M059J (cell line): ENCODE data around the gene ELF1. TPM values are rescaled to one million over a fixed set of nuclear protein-coding genes. Genes with fewer than 3 reads are reported as not detected.
"Not testable (repeated sequence)": the region's sequence is repeated elsewhere in the genome, so short reads cannot be mapped to it uniquely, and the experiment has no call there.

Source experiments
- DNase-seq: peaks from one replicate; pipeline ENCODE4 v3.0.0-alpha.2; 2012; ENCODE audit warnings: low read depth
- total RNA-seq: library from RNA; depleted of rRNA; stranded (reverse); fragments of >200 nt; shearing (Covaris generic); gene quantifications from 2 replicates; pipeline ENCODE4 v1.2.3, GENCODE V29; 2014

ELF1 gene
- total RNA-seq, 1 experiment from 2014 or later = 26.6 TPM

DNA sequence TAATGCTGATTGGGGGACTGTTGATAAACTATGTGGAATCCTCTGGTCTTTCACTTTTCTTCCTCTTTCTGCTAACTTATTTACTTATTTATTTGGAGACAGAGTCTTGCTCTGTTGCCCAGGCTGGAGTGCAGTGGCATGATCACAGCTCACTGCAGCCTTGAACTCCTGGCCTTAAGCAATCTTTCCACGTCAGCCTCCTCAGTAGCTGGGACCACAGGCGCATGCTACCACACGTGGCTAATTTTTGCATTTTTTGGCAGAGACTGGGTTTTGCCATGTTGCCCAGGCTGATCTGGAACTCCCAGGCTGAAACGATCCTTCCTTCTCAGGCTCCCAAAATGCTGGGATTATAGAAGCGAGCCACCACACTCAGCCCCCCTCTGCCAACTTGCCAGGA is 77.5 kb downstream of the ELF1 start:
- no peak for DNase-seq

DNA sequence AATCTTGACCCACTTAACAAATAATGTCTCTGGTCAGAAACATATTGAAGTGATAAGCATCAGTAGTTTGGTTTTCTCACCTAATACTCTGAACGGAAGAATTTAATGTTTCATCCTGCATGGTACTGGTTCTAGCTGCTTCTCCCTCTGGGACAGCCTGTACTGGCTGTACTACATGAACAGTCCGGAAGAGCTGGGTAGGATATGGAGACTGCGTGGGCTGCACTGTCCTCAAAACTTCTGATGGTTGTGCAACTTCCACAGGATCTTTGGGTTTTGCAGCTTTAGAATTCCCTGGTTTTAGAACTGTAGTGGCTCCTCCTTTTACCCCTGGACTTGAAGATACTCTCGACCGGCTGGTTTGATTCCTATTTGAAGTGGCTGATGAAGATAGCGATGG is 78.3 kb downstream of the ELF1 start:
- DNase-seq = no peak

DNA sequence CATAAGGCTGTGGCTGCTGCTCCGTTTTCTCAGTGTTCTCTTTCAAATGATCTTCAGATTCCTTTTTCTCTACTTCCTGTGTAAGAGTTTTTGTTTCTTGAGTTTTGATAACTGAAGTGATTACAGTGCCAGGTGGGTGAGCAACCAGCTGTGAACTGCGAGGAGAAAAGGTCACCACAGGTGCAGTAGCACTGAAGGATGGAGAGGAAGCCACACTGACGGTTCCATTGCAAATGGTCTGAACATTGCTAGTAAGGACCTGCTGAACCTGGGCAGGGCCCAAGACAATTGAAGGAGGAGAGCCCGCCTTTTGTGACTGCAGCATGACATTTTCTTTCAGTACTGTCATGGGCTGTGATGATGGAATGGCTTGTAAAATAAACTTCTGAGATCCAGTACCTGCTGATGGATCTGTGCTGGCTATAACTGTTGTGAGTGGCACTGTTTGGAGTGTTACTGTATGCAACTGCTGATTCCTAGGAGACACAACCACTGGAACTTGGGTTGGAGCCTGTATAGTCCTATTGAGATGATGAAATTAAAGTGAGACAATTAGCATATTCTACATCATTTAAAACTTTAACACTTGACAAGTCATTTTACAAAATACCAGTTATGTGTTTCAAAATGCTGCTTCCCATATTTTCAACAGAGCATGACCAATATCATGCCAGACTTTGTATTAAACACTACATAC is 85.5 kb downstream of the ELF1 start:
- DNase-seq = no peak

DNA sequence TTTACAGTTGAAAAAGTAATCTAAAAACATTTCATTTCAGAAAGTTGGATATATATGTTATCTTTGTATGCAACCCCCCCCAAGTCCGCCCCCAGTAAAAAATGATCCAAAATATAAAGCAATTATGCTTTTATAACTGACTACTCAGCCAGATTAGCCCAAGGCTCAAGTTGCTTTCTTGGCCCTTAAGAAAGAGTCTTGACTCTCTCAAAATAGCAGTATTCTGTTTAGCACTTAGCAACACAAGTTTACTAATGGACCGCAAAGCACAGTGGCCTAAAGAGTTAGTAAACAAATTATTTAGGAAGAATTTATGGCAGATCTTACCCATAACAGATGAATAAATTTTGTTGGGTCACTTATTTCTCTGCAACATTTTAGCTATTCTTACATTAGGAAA is 86.9 kb downstream of the ELF1 start:
- DNase-seq = no peak

DNA sequence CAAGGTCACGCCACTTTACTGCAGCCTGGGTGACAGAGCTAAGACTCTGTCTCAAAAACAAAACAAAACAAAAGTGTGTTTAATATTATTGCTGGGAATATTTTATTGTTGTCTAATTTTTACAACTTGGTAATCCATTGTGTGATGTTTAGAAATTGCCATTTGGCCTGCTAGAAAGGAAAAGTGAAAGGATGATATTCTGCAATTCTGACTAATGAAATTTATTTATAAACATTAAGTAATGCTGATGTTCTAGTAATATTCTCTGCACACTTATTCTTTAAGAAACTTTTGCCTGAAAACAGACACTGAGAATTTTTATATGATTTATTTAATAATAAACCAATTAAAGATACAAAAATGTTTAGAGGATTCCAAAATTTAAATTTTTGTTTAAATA is 87.4 kb downstream of the ELF1 start:
- no peak for DNase-seq

DNA sequence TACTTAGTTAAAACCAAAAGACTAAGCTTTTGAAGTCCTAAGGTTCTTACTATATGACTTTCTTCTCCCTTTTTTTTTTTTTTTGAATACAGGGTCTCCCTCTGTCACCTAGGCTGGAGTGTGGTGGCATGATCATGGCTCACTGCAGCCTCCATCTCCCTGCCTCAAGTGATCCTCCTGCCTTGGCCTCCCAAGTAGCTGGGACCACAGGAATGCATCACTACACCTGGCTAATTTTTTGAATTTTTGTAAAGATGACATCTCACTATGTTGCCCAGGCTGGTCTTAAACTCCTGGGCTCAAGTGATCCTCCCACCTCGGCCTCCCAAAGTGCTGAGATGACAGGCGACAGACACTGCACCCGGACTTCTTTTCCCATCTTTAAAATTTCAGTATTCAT is 89.2 kb downstream of the ELF1 start:
- not testable (repeated sequence) for DNase-seq

DNA sequence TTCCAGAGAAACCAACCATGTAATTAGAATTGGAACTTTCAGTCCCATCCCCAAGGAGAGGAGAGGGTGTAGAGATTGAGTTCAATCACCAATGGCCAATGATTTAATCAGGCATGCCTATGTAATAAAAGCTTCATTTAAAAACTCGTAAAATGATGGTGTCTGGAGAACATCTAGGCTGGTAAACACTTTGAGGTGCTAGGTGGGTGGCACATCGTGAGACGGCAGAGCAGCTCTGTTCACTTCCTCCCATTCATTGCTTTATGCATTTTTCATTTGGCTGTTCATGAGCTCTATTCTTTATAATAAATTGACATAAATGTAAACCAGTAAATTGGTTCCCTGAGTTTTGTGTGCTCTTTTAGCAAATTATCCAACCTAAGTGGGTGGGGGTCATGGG is 90.1 kb downstream of the ELF1 start:
- no peak for DNase-seq

DNA sequence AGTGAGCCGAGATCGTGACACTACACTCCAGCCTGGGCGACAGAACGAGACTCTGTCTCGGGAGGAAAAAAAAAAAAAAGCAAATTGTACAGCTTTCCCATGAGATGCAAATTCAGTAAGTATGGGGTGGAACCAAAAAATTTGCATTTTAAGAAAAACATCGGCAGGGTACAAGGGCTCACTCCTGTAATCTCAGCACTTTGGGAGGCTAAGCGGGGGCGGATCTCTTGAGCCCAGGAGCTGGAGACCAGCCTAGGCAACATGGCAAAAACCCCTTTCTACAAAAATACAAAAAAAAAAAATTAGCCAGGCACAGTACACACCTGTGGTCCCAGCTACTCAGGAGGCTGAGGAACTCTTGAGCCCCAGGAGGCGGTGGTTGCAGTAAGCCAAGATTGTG is 91.2 kb downstream of the ELF1 start:
- DNase-seq = no peak

DNA sequence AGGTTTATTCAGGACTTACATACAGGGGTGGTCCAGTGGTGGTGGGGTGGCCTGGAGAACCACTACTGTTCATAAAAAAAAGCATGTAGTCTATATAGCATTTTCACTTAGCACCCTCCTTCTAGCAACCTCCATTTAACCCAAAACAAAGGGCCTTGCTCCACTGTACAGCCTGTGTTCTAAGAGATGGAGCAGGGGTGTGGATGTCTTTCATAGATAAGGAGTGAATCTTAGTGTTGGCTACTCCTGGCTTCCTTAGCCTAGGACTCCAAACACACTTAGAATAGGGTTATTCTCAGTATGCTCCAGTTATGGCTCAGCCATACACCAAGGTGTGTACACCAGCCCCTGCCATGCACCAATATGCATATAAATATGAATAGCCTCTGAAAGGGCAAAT is 95.2 kb downstream of the ELF1 start:
- DNase-seq = no peak

DNA sequence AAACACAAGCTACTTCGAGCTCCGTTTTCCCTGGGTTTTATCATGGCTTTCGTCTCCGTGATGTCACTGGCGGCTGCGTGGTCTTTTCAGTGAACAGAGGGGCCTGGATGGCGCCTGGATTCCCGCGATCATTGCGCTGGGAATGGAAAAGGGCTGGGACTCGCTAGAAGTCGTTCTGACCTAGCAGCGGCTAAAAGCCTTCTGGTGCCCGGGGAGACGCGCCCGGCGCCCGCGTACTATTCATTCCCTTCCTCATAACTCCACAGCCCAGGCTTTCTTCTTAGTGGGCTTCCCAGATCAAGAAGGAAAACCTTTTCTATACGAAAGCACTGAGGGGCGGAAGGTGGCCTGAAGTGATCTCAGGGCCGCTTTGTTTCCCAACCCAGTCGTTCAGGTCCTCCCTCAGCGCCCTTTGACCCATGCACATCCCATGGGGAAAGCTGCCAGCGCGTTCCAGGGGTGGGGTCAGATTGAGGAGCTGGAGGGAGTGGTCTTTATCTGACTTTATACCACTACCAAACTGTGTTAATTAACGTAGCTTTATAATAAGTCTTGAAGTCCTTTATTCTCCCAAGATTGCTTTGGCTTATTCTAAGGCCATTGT is 96.6 kb downstream of the ELF1 start:
- no peak for DNase-seq

DNA sequence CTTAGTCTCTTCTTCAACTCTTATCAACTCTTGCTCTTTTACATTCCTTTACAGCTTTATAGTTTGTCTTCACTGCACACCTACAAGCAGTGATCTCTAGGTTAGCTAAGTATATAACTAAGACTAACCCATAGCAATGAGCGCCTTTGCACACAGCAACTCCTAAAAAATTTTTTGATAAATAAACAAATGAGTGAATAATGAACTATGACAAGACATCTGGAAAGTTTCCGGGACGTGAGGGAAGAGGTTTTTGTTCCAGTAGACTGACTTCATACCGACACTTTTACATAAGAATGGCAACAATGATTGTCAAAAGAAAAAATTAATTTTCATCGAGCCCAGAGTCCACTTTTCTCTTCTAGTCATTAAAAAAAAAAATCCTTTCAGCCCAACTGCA is 98.3 kb downstream of the ELF1 start:
- DNase-seq = peak; percentile 42

DNA sequence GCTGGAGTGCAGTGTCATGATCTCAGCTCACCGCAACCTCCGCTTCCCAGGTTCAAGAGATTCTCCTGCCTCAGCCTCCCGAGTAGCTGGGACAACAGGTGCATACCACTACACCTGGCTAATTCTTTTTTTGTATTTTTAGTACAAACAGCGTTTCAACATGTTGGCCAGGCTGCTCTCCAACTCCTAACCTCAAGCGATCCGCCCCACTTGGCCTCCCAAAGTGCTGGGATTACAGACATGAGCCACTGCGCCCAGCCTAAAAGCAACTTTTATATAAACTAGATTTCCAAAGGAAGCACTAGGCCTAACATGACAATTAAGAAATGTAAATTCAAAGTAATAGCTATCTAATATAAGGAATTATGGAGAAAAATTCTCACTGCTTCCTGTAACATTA is 99.2 kb downstream of the ELF1 start:
- not testable (repeated sequence) for DNase-seq

DNA sequence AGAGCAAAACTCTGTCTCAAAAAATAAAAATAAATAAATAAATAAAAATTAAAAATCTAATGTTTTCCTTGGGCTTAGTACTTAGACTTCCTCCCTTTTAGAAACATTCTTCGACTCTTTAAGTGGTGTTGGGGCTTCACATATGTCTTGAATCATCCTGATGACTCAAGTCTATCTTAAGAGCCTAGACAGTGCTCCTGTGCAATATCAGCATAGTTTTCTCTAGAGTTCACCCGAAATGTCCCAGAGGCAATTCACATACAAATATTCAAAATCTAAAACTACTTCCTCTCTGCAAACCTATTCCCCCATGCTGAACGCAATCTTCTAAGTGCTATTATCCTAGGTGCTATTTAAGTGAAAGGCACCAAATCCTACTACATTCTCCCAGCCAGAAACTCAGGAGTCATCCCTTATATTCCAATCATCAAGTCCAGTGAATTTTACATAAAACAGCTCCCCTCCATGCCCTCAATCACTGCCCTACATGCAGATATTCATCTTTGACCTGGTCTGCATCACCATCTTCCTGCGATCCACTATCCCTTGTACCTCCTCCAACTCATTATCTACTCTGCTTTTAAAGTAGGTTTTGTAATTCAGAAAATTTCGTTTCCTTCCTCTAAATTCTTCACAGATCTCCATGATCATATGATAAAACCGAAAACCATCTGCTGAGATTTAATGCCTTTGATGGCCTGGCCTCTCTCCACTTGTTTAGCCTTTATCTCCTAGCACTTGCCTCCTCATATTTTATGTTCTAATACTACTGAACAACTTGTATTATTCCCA is 102.7 kb downstream of the ELF1 start:
- DNase-seq = no peak

DNA sequence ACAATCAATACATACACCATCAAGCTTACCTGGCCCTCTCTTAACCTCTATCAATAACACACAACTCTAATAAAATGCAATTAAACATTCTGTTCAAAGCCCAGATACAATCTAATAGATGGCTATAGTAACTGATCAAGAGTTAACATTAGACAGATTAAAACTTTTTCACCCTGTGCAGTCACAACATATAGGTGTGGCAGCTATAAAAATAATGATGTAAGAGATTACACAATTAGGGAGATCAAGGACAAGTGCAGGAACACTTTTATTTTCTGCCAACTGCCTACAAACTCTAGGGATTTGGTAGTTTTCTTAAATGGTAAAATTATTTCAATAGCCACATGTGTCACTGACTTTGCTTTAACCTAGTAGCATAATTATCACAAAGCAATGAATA is 104.3 kb downstream of the ELF1 start:
- not testable (repeated sequence) for DNase-seq

DNA sequence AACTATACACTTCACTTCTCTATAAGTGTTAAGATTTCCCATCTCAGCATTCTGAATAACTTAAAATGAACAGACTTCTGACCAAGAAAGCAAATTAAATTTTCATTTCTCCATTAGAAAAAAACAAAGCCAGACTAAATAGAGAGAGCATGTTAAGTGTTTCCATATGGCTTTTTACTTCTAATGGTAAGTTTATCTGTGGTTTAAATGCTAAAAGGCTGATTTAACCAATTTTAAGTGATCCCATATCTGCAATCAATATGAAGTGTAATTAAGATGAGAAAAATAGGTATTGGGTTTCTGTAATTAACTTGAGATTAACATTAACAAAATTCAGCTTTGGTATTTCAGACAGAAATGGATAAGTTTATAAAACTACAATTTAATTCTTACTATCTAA is 107.8 kb downstream of the ELF1 start:
- DNase-seq = no peak

DNA sequence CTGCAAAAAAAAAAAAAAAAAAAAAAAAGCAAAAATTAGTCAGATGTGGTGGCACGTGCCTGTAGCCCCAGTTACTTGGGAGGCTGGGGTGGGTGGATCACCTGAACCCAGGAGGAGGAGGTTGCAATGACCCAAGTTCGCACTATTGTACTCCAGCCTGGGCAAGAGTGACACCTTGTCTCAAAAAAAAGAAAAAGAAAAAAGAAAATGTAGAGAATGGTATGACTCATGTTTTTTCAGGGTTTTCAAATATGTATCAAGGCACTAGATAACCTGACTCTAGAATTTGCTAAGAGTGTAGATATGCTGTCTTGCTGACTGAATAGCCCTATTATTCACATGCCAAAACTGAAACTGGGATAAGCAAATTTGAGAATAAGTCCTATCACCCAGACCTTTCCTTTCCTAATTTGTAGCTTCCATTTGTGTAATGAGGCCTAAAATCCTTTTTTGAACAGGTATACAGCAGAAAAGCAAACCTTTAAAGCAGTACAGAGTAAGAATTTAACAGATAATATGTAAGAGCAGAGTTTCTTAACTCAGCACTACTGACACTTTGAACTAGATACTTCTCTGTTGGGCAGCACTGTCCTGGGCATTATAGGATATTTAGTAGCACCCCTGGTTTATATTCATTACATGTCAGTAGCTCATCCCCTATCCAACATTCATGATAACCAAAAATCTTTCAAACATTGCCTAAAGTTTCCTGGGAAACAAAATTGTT is 108.6 kb downstream of the ELF1 start:
- peak; percentile 16 for DNase-seq

DNA sequence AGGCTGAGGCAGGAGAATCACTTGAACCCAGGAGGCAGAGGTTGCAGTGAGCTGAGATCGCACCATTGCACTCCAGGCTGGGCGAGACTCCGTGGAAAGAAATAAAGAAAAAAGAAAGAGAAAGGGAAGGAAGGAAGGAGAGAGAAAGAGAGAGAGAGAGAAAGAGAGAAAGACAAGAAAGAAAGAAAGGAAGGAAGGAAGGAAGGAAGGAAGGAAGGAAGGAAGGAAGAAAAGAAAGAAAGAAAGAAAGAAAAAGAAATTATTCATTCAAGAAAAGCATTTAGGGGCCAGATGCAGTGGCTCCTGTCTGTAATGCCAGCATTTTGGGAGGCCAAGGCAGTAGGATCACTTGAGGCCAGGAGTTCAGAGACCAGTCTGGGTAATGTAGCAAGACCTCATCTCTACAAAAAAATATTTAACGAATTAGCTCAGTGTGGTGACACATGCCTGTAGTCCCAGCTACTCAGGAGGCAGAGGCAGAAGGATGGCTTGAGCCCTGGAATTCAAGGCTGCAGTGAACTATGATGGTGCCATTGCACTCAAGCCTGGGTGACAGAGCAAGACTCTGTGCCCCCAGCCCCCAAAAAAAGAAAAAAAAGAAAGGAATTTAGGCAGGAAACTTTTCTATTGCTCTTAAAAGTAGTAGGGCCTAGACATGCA is 109.4 kb downstream of the ELF1 start:
- not testable (repeated sequence) for DNase-seq

DNA sequence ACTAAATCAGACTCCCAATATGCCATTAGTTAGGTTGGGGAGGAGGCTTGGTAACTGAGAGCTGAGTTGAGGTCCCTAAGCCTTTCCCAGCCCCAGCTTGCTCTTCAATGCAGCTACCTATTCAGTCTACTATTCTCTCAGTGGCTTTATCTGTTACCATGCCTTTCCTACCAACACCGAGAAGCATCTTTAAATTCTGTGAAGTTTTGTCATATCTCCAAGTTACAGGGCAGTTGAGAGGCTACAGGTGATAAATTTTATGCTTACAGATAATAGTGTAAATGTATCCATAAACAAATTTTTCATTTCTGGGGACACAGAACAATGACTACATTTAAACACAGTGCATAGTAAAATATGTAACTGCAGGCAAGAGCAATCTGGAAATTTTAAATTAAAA is 110.6 kb downstream of the ELF1 start:
- no peak for DNase-seq

DNA sequence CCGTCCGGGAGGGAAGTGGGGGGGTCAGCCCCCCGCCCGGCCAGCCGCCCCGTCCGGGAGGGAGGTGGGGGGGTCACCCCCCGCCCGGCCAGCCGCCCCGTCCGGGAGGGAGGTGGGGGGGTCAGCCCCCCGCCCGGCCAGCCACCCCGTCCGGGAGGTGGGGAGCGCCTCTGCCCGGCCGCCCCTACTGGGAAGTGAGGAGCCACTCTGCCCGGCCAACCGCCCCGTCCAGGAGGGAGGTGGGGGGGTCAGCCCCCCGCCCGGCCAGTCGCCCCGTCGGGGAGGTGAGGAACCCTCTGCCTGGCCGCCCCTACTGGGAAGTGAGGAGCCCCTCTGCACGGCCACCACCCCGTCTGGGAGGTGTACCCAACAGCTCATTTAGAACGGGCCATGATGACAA is 118.1 kb downstream of the ELF1 start:
- DNase-seq = not testable (repeated sequence)

DNA sequence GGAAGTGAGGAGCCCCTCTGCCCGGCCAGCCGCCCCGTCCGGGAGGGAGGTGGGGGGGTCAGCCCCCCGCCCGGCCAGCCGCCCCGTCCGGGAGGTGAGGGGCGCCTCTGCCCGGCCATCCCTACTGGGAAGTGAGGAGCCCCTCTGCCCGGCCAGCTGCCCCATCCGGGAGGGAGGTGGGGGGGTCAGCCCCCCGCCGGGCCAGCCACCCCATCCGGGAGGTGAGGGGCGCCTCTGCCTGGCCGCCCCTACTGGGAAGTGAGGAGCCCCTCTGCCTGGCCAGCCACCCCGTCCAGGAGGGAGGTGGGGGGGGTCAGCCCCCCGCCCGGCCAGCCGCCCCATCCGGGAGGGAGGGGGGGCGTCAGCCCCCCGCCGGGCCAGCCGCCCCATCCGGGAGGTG is 118.5 kb downstream of the ELF1 start:
- DNase-seq = not testable (repeated sequence)

DNA sequence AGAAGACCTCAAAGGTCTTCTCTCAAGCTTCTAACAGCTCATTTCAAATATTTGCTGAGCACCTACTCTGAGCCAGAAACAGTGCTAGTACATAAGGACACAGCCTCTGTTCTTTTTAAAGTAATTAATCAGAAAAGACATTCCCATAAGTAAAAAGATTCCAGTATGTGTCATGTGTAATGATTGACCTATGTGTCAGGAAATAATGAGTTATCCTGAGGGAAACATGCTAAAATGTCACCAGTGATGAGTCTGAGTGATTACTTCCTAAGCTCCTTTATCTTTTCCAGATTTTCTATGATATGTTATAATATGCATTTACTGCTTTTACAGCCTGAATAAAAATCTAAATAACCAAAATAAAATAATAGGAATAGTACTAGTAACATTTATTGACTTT is 122.1 kb downstream of the ELF1 start:
- DNase-seq = no peak
